Non-pigmented ciliary epithelial cell (primary cell): ENCODE results near the gene NKD2.
"Not testable (repeated sequence)": the region's sequence is repeated elsewhere in the genome, so short reads cannot be mapped to it uniquely, and the experiment has no call there.

Source experiments
- DNase-seq: peaks from one replicate; pipeline ENCODE4 v3.0.0-alpha.2; 2010; ENCODE audit warnings: low read depth

The NKD2 gene

DNA sequence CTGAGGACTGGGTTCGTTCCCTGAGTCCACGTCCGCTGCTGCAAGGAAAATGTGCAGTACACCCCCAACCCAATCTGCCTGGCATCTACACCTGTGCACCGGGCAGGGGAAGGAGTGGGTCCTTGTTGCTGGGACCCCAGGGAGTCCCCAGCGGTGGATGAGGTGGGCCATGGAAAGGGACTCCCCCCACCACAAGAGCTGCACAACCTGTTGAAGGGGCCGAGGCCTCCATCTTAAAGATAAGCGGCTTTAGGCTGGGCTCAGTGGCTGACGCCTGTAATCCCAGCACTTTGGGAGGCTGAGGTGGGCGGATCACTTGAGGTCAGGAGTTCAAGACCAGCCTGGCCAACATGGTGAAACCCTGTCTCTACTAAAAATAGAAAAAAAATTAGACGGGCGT, 7.8 kb upstream of the NKD2 start:
- not testable (repeated sequence) for DNase-seq

DNA sequence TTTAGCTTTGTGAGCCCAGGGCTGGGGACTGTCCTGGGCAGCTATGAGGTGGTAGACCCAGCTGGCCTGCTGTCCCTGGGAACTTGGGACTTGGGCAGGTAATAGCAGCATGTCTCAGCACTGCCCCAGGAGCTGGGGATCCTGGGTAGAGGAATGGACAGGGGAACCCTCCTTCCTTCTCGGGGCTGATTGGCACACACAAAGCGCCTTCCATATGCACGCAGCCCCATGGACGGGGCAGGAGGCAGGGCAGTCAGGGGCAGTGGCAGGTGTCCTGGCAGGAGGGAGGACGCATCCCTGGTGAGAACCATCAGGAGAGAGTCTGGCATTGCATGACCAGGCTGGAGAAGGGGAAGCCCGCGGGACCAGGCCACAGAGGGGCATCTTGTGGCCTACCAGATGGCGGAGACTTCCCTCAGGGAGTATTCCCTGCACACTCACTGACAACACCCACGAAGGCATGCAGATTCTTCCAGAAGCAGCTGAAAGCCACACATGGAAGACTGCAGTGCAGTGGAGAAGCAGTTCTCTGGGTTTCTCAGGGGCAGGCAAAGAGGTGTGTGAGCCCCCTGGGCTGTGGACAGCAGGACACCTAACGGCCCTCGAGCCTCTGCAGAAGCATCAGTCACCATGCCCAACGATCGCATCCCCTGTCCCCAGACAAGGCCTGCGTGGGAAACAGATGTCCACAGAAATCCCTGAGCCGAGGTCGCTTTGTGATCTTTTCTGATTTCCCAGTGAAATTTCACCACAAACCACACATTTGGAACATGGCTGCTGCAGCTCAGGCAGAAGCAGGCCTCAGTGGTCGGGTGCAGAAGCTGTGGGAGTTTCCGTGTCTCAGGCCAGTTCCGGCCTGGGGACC, 7.0 kb upstream of the NKD2 start:
- DNase-seq: no peak

DNA sequence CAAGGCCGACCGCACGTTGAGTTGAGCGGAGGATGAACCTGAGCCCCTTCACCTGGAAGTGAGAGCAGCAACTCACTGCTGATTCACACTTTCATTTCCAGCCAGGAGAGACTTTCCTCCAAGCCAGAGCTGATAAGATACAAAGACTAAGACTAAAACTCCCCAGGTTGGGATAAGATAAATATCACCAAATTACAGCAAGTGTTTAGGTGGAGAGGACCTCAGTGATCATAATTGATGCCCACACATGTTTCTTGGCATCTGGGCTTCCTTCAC, 6.4 kb upstream of the NKD2 start:
- DNase-seq: no peak

DNA sequence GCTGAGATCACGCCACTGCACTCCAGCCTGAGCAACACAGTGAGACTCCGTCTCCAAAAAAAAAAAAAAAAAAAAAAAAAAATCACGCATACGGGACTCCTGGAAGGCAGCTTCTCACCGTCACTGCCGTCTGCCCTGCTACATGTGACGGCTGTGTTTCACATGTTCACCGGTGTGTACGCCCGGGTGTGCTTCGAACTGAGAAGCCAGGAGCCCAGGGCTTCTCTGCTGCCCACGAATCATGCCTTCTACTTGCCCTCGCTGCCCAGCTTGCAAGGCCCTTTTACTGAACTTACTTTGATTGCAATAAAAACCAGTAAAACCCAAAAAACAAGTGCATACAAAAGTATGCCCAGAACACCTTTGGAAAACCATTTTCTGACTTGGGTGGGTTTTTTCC, 5.8 kb upstream of the NKD2 start:
- no peak for DNase-seq

DNA sequence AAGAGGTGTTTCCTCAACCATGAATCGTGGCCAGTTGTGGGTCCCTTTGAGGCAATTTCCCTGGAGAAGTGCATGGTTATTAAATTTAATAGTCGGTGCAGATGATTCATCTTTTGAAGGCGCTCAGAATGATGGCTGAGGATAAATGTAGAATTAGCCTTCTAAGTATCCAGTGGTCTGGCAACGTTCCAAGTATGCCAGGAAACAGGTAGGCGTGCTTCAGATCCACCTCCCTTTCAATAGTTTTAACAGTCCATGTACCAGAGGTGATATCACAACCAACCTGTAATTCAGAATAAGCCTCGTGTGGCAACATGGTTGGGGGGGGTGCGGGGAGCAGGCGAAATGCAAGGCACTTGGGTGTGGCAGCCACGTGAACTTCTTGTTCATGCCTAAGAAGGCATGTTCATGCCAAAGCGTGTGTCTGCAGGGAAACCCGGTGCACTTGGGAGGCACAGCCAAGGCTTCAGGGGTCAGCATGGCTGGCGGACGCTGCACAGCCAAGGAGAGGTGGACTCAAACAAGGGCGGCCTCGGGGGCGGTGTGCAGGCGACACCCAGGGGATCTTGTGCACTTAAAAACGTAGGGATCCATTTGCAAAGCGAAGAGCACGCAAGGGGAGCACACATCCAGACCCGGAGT, 5.2 kb upstream of the NKD2 start:
- peak; percentile 8 for DNase-seq

DNA sequence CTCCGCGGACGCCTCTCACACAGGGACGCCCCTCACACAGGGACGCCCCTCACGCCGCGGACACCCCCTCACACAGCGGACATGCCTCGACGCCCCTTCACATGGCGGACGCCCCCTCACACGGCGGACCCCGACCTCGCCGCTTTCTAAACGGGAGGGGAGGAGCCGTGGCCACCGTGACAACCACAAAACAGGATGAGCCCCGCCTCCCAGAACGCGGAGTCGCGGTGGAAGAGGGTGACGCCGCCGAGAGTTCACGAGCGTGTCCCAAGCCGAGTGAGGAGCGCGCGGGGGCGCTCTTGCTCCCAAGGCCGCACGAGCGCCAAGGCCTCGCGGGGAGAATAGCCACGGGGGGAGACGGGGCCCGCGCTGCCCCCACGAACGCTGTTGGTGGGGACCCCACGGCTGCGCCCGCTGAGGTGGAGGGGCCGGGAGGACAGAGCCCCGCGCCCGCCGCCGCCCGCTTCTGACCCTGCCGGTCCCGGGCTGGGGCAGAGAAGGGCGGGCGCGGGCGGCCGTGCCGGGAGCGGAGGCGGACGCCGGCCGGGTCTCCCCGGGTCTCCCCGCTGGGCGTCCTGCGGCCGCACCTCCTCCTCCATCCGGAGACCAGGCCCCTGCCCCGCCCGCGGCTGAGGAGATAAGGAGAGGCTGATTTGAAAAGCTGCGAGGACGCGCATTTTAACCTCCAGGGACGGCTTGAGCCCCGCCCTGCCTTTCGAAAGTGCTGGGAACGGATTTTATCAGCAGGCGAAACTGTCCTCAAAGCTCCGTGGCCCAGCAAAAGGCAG, 3.9 kb upstream of the NKD2 start:
- no peak for DNase-seq

DNA sequence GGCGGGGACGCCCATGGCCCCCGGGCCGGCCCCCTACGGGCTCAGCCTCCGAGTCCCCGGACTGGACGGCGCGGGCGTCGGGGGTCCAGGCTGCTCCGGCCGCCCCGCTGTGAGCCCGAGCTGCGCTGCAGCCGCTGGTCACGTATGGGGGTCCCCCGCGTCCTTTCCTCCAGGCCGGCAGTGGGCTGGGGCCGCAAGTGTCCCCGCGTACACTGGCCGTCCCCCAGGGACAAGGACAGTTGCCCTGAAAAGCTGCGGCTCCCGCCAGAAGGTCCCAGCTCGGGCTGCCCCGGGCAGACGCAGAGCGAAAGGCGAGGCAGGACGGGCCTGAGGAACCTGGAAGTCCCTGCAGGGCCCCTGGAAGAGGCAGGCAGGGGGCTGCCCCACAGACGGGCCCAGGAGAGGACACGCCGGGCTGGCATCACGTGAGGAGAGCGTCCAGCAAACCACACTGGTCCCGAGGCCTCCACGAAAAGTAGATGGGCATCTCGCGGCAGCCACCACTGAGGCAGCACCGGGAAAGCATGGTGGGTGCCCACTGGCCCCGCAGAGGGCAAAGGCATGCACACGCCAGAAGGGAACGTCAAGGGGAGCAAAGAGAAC, 3.3 kb upstream of the NKD2 start:
- no peak for DNase-seq

DNA sequence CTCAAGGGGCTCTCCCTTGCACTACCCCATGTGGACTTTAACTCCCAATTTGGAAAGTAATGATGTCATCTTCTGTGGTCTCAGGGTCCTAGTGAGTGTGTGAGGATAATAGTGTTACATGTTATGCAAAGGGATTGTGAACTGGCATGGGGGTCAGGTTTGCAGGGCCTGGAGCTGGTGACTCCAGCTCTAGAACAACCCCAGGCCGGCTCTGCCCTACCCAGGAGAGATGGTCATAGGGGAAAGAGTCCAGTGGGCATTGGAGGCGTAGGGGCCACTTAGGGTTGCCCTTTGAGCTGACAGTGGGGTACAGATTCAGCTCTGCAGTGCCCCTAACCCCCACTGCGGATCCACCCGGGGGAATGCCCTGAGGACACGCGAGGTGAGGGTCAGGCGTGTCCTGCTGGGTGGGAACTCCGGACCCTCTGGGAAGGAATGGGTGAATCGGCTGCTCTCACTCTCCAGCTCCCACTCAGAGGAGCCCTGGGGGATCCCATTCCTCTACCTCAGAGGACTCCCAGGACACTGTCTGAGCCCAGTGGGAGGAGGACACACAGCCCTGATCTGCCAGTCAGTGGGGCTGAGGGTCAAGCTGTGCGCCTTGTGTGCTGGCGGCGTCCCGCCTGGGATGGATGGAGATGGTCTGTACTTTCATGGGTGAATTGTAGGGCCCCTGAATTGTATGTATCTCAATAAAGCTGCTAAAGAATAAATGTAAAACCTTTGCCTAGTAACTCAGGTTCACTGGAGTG, 2.5 kb upstream of the NKD2 start:
- DNase-seq: no peak

DNA sequence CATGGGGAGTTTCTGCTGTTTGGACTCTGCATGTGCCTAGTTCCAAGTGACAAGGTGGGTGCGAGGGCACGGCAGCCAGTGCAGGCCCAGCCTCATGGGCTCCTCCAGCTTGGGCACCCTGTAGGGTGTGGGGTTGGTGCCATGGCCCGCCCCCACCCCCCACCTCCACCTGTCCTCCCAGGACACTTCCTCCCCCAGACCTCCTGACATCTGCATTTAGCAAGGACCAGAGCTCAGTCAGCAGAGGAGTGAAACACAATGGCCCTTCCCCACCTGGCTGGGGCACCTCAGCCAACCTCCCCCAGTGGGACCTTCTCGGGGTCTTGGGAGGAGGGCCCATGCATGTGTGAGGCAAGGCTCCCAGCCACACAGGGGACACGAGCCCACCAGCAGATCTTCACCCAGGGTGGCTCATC, 1.9 kb upstream of the NKD2 start:
- no peak for DNase-seq

DNA sequence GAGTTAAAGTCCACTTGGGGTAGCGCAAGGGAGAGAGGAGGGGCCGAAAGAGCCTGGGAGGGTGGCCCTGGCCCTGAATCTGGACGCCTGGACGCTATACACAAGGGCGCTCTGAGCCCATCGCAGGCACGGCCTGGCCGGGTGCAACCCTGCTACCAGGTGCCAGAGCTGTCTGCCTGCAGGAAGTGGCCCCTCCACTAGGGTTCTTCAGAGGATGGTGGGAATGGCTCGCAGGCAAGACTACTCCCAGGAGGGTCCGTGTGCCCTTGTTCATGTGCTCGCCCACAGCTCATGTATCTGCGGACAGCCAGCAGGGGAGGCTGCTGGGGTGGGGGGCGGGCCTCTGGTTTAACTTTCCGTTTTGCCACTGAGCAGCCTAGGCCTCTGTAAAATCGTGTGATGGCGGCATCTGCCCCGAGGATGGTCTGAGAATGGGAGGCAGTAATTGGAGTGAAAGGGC, 1.4 kb upstream of the NKD2 start:
- no peak for DNase-seq

DNA sequence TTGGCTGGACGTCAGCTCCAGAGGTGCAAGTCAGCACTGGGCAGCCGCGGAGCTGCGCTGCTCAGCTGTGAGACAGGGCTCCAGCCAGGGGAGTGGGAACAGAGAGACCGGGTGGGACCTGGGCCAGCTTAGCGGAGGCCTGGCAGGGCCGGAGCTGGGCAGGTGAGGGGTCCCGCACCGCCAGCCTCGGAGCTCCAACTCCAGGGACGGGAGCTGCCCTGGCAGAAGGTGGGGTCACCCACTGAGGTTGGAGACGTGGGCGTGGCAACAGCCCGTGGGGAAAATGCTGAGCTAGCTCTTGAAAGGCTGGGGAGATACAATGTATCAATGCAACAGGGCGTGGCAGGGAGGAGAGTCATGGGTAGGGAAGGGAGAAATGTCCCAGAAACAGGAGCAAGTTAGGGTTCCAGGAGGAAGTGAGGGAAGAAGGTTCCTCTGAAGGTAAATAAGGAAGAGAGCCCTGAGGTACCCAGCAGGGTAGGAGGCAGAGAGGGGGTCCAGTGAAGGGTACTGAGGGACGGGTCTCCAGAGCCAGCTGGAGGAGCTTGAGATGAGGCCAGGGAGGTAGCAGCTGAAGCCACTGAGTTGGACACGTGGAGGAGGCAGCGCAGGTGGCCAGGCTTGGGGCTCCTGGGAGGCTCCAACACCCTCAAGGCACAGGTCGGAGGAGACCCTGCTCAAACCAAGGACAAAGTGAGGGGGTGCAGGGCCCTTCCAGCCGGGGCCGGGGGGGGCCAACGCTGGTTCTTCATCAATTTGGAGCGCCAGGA, 736 bp upstream of the NKD2 start:
- DNase-seq: no peak

DNA sequence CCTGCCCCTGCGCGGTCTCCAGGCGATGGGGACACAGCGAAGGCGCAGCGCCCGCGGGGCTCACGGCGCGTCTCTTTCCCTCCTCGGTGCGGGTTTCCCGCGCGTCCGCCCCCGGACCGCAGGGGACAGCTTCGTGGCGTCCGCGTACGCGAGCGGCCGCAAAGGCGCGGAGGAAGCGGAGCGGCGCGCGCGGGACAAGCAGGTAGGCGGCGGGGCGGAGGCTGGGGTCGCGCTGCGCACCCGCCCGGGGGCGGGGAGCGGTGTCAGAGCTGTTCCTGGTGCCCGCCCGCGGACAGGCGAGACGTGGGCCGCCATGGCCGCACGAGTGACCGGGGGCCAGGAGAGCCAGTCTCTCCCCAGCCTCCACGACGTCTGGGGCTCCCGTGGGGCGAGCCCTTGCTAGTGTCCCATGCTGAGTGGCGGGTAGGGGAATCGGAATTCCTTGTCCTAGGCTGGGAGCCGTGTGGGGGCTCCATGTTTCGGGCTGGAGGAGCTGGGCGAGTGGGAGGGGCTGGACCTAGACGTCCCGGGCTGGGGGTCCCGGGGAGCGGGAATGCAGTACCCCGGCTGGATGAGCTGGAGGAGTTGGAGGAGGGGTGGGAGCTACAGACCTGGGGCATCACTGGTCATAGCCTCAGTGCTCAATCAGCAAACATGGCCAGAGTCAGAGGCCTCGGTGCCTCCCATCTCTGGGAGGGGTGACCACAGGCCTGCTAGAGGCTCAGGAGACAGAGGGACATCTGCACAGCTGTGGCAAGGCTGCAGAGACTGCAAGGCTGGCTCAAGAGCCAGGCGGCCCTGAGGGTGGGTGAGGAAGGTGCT, 968 bp downstream of the NKD2 start:
- no peak for DNase-seq

DNA sequence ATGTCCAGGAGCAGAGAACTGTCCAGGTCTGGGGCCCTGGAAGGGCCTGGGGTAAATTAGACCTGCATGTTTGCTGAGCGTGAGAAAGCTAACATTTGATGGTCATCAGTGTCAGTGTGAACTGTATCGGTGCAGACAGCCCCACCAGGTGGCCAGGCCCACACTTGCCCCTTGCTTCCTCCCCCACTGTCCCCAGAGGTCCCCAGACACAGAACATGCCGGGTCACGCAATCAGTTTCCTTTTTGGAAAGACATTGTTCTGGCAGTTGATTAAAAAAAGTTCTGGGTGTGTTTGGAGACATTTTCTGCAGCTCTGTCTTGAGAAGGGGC, 1.5 kb downstream of the NKD2 start:
- DNase-seq: no peak

DNA sequence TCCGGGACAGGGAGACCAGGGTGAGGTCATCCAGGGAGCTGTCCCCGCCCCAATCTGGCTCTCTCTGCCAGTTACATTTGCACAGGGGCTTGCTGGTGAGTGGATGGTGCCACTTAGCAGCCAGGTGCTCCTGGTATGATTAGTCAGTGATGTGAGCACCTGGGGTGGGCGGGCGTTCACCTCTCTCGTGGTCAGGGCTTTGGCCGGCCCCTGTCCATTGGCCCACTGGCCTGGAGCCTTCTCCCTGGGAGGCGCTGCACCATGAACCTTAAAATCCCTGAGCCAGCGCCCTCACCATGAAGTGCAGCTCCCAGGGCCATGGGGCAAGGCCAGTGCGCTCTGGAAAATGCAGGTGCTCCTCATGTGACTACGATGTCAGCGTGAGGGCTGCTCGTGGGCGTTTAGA, 2.0 kb downstream of the NKD2 start:
- no peak for DNase-seq

DNA sequence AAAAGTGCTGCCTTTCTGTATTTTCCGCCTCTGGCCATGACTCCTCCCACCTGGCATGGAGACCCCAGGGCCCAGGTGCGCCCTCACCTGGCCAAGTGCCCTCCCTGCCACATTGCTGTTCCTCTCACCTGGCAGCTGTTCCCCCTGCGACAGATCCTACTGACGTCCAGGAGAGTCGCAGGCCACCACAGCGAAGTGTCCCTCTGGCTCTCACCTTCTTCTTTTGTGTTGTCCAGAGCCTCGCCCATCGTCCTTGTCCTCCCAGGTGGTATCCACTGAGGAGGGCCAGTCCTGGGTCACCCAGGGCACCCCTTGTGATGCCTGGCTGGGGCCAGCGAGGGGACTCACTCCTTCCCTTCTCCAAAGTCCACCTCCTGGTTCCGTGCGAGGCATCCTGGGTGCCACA, 2.6 kb downstream of the NKD2 start:
- DNase-seq: no peak

DNA sequence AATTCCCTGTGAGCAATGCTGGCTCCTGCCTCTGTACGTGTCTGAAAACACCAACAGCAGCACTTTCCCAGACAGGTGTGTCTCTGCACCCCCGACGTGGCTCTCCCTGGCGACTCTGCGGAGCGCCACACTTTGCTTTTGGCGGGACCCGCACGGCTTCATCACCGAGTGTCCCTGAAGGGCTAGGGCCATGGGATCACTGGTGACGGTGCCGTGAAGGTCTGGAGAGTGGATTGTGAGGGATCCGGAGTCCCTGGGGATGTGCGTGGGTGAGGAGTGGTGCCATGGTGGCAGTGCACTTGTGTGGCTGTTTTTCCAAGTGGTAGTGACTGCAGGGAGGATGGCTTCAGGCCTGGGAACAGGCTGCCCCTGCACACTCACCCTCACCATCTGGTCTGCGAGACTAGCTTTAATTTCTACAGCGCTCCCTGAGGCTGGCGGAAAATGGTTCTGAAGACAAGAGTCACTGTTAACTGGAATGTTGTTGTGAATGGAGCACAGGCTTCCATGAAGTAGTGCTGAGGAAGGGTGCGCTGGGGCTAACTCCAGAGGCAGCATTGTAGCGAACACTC, 3.2 kb downstream of the NKD2 start:
- no peak for DNase-seq

DNA sequence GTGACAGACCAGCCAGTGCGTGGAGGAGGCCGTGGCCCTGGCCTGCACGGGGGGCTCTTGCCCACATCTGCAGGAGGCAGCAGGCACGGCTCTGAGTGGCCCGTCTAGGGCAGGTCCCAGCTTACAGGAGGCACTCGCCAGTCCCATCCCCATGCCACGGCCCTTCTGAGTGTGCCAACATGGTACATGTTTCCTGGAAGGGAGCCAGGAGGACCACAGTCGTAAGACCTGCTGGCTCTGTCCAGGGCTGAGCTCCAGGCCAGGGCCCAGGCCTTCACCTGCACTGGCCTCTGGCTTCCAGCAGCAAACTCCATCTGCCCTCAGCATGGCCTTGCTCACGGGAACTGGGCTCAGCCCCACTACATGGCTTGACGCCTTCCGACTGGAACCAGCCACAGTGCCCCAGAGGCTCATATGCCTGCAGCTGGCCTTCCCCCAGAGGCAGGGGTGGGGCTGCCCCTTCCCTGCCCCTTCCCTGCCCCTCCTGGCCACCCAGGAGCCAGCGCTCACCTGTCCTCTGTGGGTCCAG, 3.8 kb downstream of the NKD2 start:
- no peak for DNase-seq

DNA sequence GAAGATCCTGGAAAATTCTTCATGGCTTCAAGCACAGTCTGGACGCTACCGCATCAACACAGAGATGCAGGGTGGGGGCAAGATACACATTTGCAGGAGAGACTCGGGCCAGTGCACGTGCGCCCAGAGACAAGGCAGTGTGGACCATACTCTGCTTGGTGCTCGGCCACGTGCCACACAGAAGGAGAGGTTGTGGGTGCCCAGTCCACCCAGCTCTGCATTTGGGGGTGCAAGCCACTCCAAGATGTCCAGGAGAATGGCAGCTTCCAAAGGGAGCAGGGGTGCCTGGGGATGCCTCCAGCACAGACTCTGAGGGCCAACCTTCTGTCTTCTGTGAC, 4.3 kb downstream of the NKD2 start:
- no peak for DNase-seq

DNA sequence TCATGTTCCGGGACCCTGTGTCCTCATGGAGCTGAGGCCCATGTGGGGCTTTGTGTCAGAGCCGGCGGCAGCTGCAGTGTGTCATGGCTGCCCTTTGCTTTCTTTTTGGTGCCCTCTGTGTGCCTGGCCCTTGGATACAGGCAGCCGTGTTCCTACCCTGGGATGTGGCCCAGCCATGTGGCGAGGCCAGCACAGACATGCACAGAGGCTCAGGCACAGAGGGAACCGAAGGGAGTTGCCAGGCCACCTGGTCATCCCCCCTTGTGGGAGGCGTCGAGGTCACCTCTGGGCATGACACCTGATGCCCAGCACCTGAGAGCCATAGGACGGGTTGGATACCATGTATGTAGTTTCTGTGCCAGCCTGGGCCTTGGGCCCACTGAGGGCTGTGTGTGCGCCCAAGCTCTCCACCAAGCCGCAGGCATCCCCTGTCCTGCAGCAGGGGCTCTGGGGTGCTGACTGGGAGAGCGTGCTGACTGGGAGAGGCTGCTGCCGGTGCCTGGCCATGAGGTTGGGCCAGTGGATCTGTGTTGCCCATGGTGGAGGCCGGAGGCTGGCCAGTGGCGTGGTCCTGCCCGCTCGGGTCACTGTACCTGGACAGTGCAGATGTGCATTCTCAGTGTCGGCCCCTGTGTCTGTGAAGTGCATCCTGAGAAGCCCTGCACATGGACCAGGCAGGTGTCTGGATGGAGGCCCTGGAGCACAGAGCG, 4.8 kb downstream of the NKD2 start:
- DNase-seq: no peak
